Loucy (cell line): ENCODE results near the gene PLCZ1.

ENCODE experiments used
- H2AFZ ChIP-seq: fragments of 200-600 bp; sonication (generic); 2 replicates; pipeline ENCODE4 v1.6.0; 2016; ENCODE audit warnings: antibody characterized with exemption, mild to moderate bottlenecking, low read length, moderate library complexity
- H3F3A ChIP-seq: fragments of 200-600 bp; 2 replicates; pipeline ENCODE4 v1.6.0; 2016; ENCODE audit warnings: antibody characterized with exemption, low read depth, mild to moderate bottlenecking
- H3K27me3 ChIP-seq: fragments of 200-600 bp; sonication (generic); 2 replicates; pipeline ENCODE4 v1.6.1; 2014; ENCODE audit warnings: low read length, mild to moderate bottlenecking; ENCODE audit not compliant: insufficient read depth, poor library complexity, severe bottlenecking
- H3K36me3 ChIP-seq: fragments of 200-600 bp; sonication (generic); 2 replicates; pipeline ENCODE4 v1.6.1; 2016; ENCODE audit warnings: low read length; ENCODE audit not compliant: insufficient read depth
- H3K4me1 ChIP-seq: fragments of 200-600 bp; sonication (generic); 2 replicates; pipeline ENCODE4 v1.5.1; 2014; ENCODE audit warnings: low read length, mild to moderate bottlenecking; ENCODE audit not compliant: insufficient read depth, poor library complexity, severe bottlenecking
- H3K4me2 ChIP-seq: fragments of 200-600 bp; sonication (generic); 2 replicates; pipeline ENCODE4 v1.6.0; 2014; ENCODE audit warnings: antibody characterized with exemption, low read length, low read depth, mild to moderate bottlenecking; ENCODE audit not compliant: poor library complexity, severe bottlenecking
- H3K4me3 ChIP-seq: fragments of 200-600 bp; sonication (generic); 2 replicates; pipeline ENCODE4 v1.5.1; 2014; ENCODE audit warnings: low read length, mild to moderate bottlenecking, mixed read lengths; ENCODE audit not compliant: poor library complexity, severe bottlenecking
- H3K79me2 ChIP-seq: fragments of 200-600 bp; sonication (generic); 2 replicates; pipeline ENCODE4 v1.6.1; 2014; ENCODE audit warnings: low read length; ENCODE audit not compliant: insufficient read depth
- H3K9ac ChIP-seq: fragments of 200-600 bp; sonication (generic); 2 replicates; pipeline ENCODE4 v1.6.0; 2014; ENCODE audit warnings: mild to moderate bottlenecking, low read depth, low read length, moderate library complexity; ENCODE audit not compliant: poor library complexity, severe bottlenecking
- H3K9me2 ChIP-seq: fragments of 200-600 bp; sonication (generic); replicated peaks from 2 replicates; pipeline ENCODE4 v1.6.1; 2016; ENCODE audit warnings: low read depth, low read length, mixed read lengths
- H3K9me3 ChIP-seq: fragments of 200-600 bp; sonication (generic); 2 replicates; pipeline ENCODE4 v1.6.1; 2014; ENCODE audit warnings: mild to moderate bottlenecking, antibody characterized with exemption, low read length, low read depth; ENCODE audit not compliant: insufficient read depth
- H4K20me1 ChIP-seq: fragments of 200-600 bp; sonication (generic); 2 replicates; pipeline ENCODE4 v1.6.0; 2014; ENCODE audit warnings: antibody characterized with exemption, low read length, mild to moderate bottlenecking; ENCODE audit not compliant: insufficient read depth, poor library complexity, severe bottlenecking
- EZH2phosphoT487 ChIP-seq: fragments of 200-600 bp; IDR thresholded peaks from 2 replicates; pipeline ENCODE4 v1.6.1; 2018; ENCODE audit warnings: antibody characterized with exemption, mild to moderate bottlenecking, moderate library complexity, borderline replicate concordance
- TF ChIP-seq, protein P1 (sequence below): fragments of 200-600 bp; sonication (generic); conservative IDR thresholded peaks from 2 replicates; pipeline ENCODE4 v1.5.1; 2014; ENCODE audit warnings: mild to moderate bottlenecking, antibody characterized with exemption, low read length

PLCZ1 gene

DNA sequence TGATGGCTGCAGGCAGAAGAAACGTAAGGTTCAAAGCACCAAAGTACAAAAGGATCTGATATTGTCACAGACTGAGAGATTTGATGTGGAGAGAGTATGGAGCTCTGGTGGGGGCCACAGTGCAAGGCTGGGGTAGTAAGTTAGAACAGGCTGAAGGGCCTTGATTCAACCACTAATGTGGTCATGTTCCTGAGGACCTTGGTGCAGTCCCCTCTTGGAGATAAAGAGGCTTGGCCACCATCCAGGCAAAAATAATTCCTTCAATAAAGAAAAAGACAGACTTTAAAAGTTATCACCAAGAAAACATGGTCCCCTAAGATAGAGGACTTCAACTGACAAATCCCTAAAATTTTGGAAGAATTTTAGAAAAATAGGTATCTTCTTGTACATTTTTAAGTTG, 17.5 kb upstream of the PLCZ1 start:
- Histone ChIP-seq H3K27me3 (no peaks in the 10 kb centered on the region), H3F3A (no peaks in the 10 kb centered on the region), H3K79me2 (no peaks in the 10 kb centered on the region), H3K4me3 (no peak overlapping the region), H3K9me2 (no peaks in the 10 kb centered on the region), H3K4me1 (no peaks in the 10 kb centered on the region), H4K20me1 (no peaks in the 10 kb centered on the region), H3K36me3 (no peaks in the 10 kb centered on the region), H3K9ac (no peak overlapping the region), H3K4me2 (no peak overlapping the region), H2AFZ (no peak overlapping the region), H3K9me3 (no peaks in the 10 kb centered on the region; the same call in 1 of the 2 replicates)
- no peak for TF ChIP-seq EZH2phosphoT487
- TF ChIP-seq, protein P1, sequence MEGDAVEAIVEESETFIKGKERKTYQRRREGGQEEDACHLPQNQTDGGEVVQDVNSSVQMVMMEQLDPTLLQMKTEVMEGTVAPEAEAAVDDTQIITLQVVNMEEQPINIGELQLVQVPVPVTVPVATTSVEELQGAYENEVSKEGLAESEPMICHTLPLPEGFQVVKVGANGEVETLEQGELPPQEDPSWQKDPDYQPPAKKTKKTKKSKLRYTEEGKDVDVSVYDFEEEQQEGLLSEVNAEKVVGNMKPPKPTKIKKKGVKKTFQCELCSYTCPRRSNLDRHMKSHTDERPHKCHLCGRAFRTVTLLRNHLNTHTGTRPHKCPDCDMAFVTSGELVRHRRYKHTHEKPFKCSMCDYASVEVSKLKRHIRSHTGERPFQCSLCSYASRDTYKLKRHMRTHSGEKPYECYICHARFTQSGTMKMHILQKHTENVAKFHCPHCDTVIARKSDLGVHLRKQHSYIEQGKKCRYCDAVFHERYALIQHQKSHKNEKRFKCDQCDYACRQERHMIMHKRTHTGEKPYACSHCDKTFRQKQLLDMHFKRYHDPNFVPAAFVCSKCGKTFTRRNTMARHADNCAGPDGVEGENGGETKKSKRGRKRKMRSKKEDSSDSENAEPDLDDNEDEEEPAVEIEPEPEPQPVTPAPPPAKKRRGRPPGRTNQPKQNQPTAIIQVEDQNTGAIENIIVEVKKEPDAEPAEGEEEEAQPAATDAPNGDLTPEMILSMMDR, result no peak

DNA sequence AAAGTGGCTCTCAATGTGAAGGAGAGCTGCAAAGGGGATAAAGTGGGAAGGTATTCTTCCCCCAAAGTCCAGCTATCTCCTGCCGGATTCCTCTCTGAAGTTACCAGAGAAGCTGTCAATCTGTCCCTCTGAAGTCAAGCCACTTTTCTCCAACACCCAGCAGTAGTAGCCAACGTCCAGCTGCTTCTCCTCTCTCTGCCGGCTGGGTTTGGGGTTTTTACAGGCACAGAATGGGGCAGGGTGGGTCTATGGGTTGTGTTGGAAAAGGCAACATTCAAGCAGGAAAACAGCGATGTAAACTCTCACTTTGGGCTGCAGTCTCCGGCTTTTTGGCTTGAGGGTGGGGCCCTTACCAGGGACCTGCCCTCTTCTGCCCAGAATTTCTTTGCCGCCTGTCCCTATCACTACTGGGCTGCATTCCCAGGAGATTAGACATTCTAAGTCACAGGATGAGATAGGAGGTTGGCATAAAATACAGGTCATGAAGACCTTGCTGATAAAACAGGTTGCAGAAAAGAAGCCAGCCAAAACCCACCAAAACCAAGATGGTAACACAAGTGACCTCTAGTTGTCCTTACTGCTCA, 16.4 kb upstream of the PLCZ1 start:
- Histone ChIP-seq H3K9ac (no peak overlapping the region), H3F3A (no peaks in the 10 kb centered on the region), H3K4me3 (no peak overlapping the region), H3K4me1 (no peaks in the 10 kb centered on the region), H3K9me2 (no peaks in the 10 kb centered on the region), H3K4me2 (no peak overlapping the region), H3K79me2 (no peaks in the 10 kb centered on the region), H3K9me3 (no peaks in the 10 kb centered on the region; the same call in 1 of the 2 replicates), H4K20me1 (no peaks in the 10 kb centered on the region), H3K36me3 (no peaks in the 10 kb centered on the region), H3K27me3 (no peaks in the 10 kb centered on the region), H2AFZ (no peak overlapping the region)
- TF ChIP-seq, protein P1, result no peak
- no peak for TF ChIP-seq EZH2phosphoT487

DNA sequence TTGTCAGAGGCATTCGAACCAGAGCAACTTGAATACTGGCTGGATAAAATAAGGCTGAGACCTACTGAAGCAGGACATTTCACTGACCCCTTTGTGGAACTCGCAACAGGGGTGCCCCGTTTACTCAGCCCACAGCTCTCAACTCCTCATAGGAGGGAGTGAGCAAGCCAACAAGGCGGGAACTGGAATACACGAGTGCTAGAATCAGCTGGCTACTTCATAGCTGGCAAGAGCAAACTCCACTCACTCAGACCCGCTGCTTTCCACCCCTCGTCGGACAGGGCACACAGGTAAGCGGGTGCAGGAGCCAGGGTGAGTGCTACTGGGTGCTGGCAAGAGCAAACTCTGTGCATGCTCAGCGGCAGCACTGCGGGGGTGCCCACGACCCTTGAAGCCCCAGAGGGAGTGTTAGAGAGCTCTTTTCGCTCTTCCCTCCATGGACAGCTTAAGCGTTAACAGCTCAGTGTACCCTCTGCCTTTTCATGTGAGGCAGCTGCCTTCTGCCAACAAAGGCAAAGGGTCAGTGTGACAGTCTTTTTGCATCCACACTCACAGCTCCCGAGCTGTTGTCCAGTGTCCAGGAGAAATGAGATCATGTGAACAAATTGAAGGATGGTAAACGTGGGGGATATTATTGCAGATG, 15.8 kb upstream of the PLCZ1 start:
- Histone ChIP-seq H3K9ac (no peak overlapping the region), H3K36me3 (no peaks in the 10 kb centered on the region), H4K20me1 (no peaks in the 10 kb centered on the region), H3K79me2 (no peaks in the 10 kb centered on the region), H3K27me3 (no peaks in the 10 kb centered on the region), H3K9me2 (no peaks in the 10 kb centered on the region), H3F3A (no peaks in the 10 kb centered on the region), H3K4me3 (no peak overlapping the region), H3K4me1 (no peaks in the 10 kb centered on the region), H3K9me3 (no peaks in the 10 kb centered on the region; the same call in 1 of the 2 replicates), H2AFZ (no peak overlapping the region), H3K4me2 (no peak overlapping the region)
- TF ChIP-seq EZH2phosphoT487, result no peak
- TF ChIP-seq, protein P1, result no peak
